H1 (cell line): ENCODE data around the gene DMC1. TPM values are rescaled to one million over a fixed set of nuclear protein-coding genes. Genes with fewer than 3 reads are reported as not detected.

ENCODE experiments used
- CTCF ChIA-PET: fragments of 300-600 bp; sonication (Branson Sonifier 250); formaldehyde crosslinking; loops from one replicate; lab custom pipeline; 2021; ENCODE audit not compliant: partially characterized antibody; lab: Charles Lee
- POLR2A ChIA-PET: fragments of 300-600 bp; sonication (Branson Sonifier 250); formaldehyde crosslinking; loops from one replicate; lab custom pipeline; 2021; ENCODE audit warnings: inconsistent platforms; ENCODE audit not compliant: partially characterized antibody; lab: Charles Lee
- DNase-seq, 2 experiments: peaks; one replicate each; pipeline versions ENCODE4 v3.0.0 to v3.0.0-alpha.2; 2010 to 2022; ENCODE audit warnings: low spot score in 2 of 2, low read depth in 1 of 2, mixed read lengths in 1 of 2
- FAIRE-seq: peaks from 2 replicates; lab custom pipeline; 2011; peaks lifted over from hg19 to GRCh38; lab: Jason Lieb, UNC
- H2AFZ ChIP-seq: 2 replicates; pipeline ENCODE4 v1.8.1; 2012; ENCODE audit warnings: low read length, inconsistent platforms
- H2AK5ac ChIP-seq: 2 replicates; pipeline ENCODE4 v1.6.1; 2013; ENCODE audit warnings: low read depth, low read length
- H2BK120ac ChIP-seq: replicated peaks from 2 replicates; pipeline ENCODE3; 2013; ENCODE audit warnings: low read depth, low read length, inconsistent platforms
- H2BK12ac ChIP-seq: 2 replicates; pipeline ENCODE4 v1.6.1; 2013; ENCODE audit warnings: low read depth, low read length
- H2BK15ac ChIP-seq: 2 replicates; pipeline ENCODE4 v1.6.1; 2013; ENCODE audit warnings: low read length
- H2BK20ac ChIP-seq: 2 replicates; pipeline ENCODE4 v1.6.1; 2013; ENCODE audit warnings: low read length
- H2BK5ac ChIP-seq: 2 replicates; pipeline ENCODE4 v1.6.1; 2013; ENCODE audit warnings: low read depth, low read length
- H3K14ac ChIP-seq: 2 replicates; pipeline ENCODE4 v1.6.1; 2013; ENCODE audit warnings: inconsistent platforms; ENCODE audit not compliant: insufficient read length
- H3K18ac ChIP-seq: 2 replicates; pipeline ENCODE4 v1.6.1; 2013; ENCODE audit warnings: low read length; ENCODE audit errors: extremely low read depth
- H3K23ac ChIP-seq: 2 replicates; pipeline ENCODE4 v1.6.1; 2013; ENCODE audit warnings: inconsistent platforms; ENCODE audit not compliant: insufficient read length
- H3K23me2 ChIP-seq: 2 replicates; pipeline ENCODE4 v1.6.1; 2013; ENCODE audit warnings: low read depth, low read length
- H3K27ac ChIP-seq: 2 replicates; pipeline ENCODE4 v1.6.1; 2011; ENCODE audit warnings: low read depth, low read length, inconsistent platforms
- H3K27me3 ChIP-seq, 4 experiments: replicated peaks in 1 of 4; 1 replicate in 1 of 4; 2 replicates in 3 of 4; pipeline versions ENCODE4 v1.6.1 to v1.8.1; 2011 to 2013; ENCODE audit warnings: low read length in 3 of 4, mild to moderate bottlenecking in 3 of 4, inconsistent platforms in 2 of 4, mixed read lengths in 2 of 4, moderate library complexity in 1 of 4; ENCODE audit not compliant: control insufficient read depth in 3 of 4, insufficient read depth in 3 of 4; ENCODE audit errors: extremely low read depth in 1 of 4
- H3K36me3 ChIP-seq, 4 experiments: 2 replicates each; pipeline versions ENCODE4 v1.6.1 to v1.8.1; 2011 to 2013; ENCODE audit warnings: mild to moderate bottlenecking in 4 of 4, low read length in 3 of 4, moderate library complexity in 2 of 4, control low read depth in 1 of 4, inconsistent platforms in 1 of 4; ENCODE audit not compliant: insufficient read depth in 4 of 4, control insufficient read depth in 2 of 4
- H3K4ac ChIP-seq: replicated peaks from 2 replicates; pipeline ENCODE3; 2013; ENCODE audit warnings: low read length, low read depth, mixed read lengths, inconsistent platforms; ENCODE audit not compliant: insufficient read length
- H3K4me1 ChIP-seq, 4 experiments: replicated peaks in 1 of 4; 1 replicate in 1 of 4; 2 replicates in 3 of 4; pipeline versions ENCODE4 v1.6.1 to v1.8.1; 2011 to 2013; ENCODE audit warnings: low read length in 3 of 4, inconsistent platforms in 2 of 4, mixed read lengths in 1 of 4; ENCODE audit not compliant: insufficient read depth in 4 of 4, control insufficient read depth in 3 of 4
- H3K4me2 ChIP-seq, 2 experiments: 2 replicates each; pipeline versions ENCODE4 v1.6.1 to v1.8.1; 2011 to 2013; ENCODE audit warnings: low read depth in 2 of 2, low read length in 2 of 2, control low read depth in 1 of 2, inconsistent platforms in 1 of 2, mild to moderate bottlenecking in 1 of 2; ENCODE audit not compliant: insufficient read depth in 1 of 2
- H3K4me3 ChIP-seq, 4 experiments: fragments of 200-600, 300-600 bp in 1 of 4; sonication (generic), shearing (Covaris generic), sonication (Bioruptor Twin) in 1 of 4; 2 replicates each; pipeline versions ENCODE4 v1.5.1 to v1.8.1; 2011 to 2016; ENCODE audit warnings: low read length in 4 of 4, low read depth in 3 of 4, control low read depth in 2 of 4, inconsistent platforms in 2 of 4, mild to moderate bottlenecking in 2 of 4, mixed read lengths in 1 of 4, moderate library complexity in 1 of 4; ENCODE audit not compliant: insufficient read depth in 2 of 4; ENCODE audit errors: extremely low read depth in 1 of 4
- H3K56ac ChIP-seq: replicated peaks from 2 replicates; pipeline ENCODE3; 2013; ENCODE audit warnings: low read depth, mild to moderate bottlenecking, mixed read lengths, low read length, inconsistent platforms; ENCODE audit not compliant: insufficient read length
- H3K79me1 ChIP-seq: 2 replicates; pipeline ENCODE4 v1.6.1; 2013; ENCODE audit warnings: low read depth, low read length, control low read depth
- H3K79me2 ChIP-seq, 2 experiments: 2 replicates each; pipeline versions ENCODE4 v1.6.1 to v1.8.1; 2012 to 2013; ENCODE audit warnings: low read length in 2 of 2, mild to moderate bottlenecking in 2 of 2, inconsistent platforms in 1 of 2; ENCODE audit not compliant: insufficient read depth in 2 of 2, control insufficient read depth in 1 of 2
- H3K9ac ChIP-seq, 4 experiments: replicated peaks in 1 of 4; 1 replicate in 1 of 4; 2 replicates in 3 of 4; pipeline versions ENCODE4 v1.6.1 to v1.8.1; 2011 to 2013; ENCODE audit warnings: low read depth in 3 of 4, low read length in 3 of 4, control low read depth in 2 of 4, mild to moderate bottlenecking in 2 of 4, moderate library complexity in 2 of 4, inconsistent platforms in 1 of 4; ENCODE audit errors: extremely low read depth in 1 of 4
- H3K9me3 ChIP-seq, 2 experiments: 2 replicates each; pipeline versions ENCODE4 v1.6.1 to v1.8.1; 2012 to 2013; ENCODE audit warnings: mild to moderate bottlenecking in 2 of 2, moderate library complexity in 2 of 2, control low read depth in 1 of 2, inconsistent platforms in 1 of 2, low read depth in 1 of 2, low read length in 1 of 2, mixed read lengths in 1 of 2; ENCODE audit not compliant: insufficient read depth in 2 of 2
- H4K20me1 ChIP-seq, 2 experiments: replicated peaks in 1 of 2; 2 replicates each; pipeline versions ENCODE3 to v1.8.1; 2011 to 2013; ENCODE audit warnings: inconsistent platforms in 2 of 2, low read length in 2 of 2, mild to moderate bottlenecking in 1 of 2; ENCODE audit not compliant: insufficient read depth in 2 of 2, control insufficient read depth in 1 of 2
- H4K5ac ChIP-seq: 2 replicates; pipeline ENCODE4 v1.6.1; 2013; ENCODE audit warnings: low read length, low read depth, mixed read lengths, inconsistent platforms; ENCODE audit not compliant: insufficient read length
- H4K8ac ChIP-seq: 2 replicates; pipeline ENCODE4 v1.8.0; 2013; ENCODE audit warnings: mild to moderate bottlenecking, moderate library complexity, low read length, inconsistent platforms; ENCODE audit not compliant: insufficient read depth; ENCODE audit errors: extremely low read depth
- H4K91ac ChIP-seq: replicated peaks from 2 replicates; pipeline ENCODE3; 2013; ENCODE audit warnings: low read length, mixed read lengths, inconsistent platforms; ENCODE audit not compliant: insufficient read length
- CBX5 ChIP-seq: fragments of 300-800, 300-1000 bp; sonication (generic); IDR thresholded peaks from 2 replicates; pipeline ENCODE4 v1.7.1; 2016; ENCODE audit warnings: antibody characterized with exemption, low read length, low read depth
- GABPA ChIP-seq: IDR thresholded peaks from 2 replicates; pipeline ENCODE4 v1.6.1; 2011; ENCODE audit warnings: mild to moderate bottlenecking, low read length, moderate library complexity, borderline replicate concordance; ENCODE audit not compliant: insufficient read depth
- GTF2F1 ChIP-seq: IDR thresholded peaks from 2 replicates; pipeline ENCODE4 v1.6.1; 2012; ENCODE audit warnings: low read depth, low read length, improper control_type of control experiment, borderline replicate concordance
- HDAC6 ChIP-seq: IDR thresholded peaks from one replicate; pipeline ENCODE4 v1.7.1; 2012; ENCODE audit warnings: low read depth, mild to moderate bottlenecking, inconsistent platforms, low read length, moderate library complexity
- NRF1 ChIP-seq: IDR thresholded peaks from 2 replicates; pipeline ENCODE4 v1.6.1; 2011; ENCODE audit warnings: mild to moderate bottlenecking, low read depth, low read length, improper control_type of control experiment
- POLR2AphosphoS5 ChIP-seq: IDR thresholded peaks from 2 replicates; pipeline ENCODE4 v1.6.1; 2011; ENCODE audit warnings: low read depth, low read length
- POU5F1 ChIP-seq: IDR thresholded peaks from 2 replicates; pipeline ENCODE4 v1.6.1; 2011; ENCODE audit warnings: low read depth, mild to moderate bottlenecking, low read length, moderate library complexity
- RAD21 ChIP-seq, 2 experiments: IDR thresholded peaks in 1 of 2; conservative IDR thresholded peaks in 1 of 2; 2 replicates each; pipeline ENCODE4 v1.6.1; 2011; ENCODE audit warnings: low read depth in 2 of 2, low read length in 2 of 2, improper control_type of control experiment in 1 of 2, inconsistent platforms in 1 of 2, mild to moderate bottlenecking in 1 of 2, moderate library complexity in 1 of 2
- RFX5 ChIP-seq: IDR thresholded peaks from 2 replicates; pipeline ENCODE4 v1.6.1; 2011; ENCODE audit warnings: low read depth, low read length, improper control_type of control experiment, borderline replicate concordance
- RNF2 ChIP-seq: fragments of 200-900, 300-1000 bp; sonication (generic); IDR thresholded peaks from 2 replicates; pipeline ENCODE4 v1.7.1; 2016; ENCODE audit warnings: borderline replicate concordance, low read depth, mild to moderate bottlenecking, antibody characterized with exemption, low read length; ENCODE audit not compliant: poor library complexity, severe bottlenecking; ENCODE audit errors: missing control alignments
- SAP30 ChIP-seq: fragments of 300-600 bp; sonication (generic); IDR thresholded peaks from 2 replicates; pipeline ENCODE4 v1.7.1; 2012; ENCODE audit warnings: low read length, moderate library complexity, mild to moderate bottlenecking, inconsistent platforms; ENCODE audit not compliant: insufficient read depth, insufficient replicate concordance
- TAF7 ChIP-seq: optimal IDR thresholded peaks from 2 replicates; pipeline ENCODE3; 2011; ENCODE audit warnings: low read depth, mild to moderate bottlenecking, inconsistent platforms, low read length, moderate library complexity, borderline replicate concordance
- TCF12 ChIP-seq: IDR thresholded peaks from 2 replicates; pipeline ENCODE4 v1.6.1; 2011; ENCODE audit warnings: low read depth, mild to moderate bottlenecking, low read length
- WGBS, 2 experiments: shearing (Covaris generic) in 1 of 2; methylation state at CpG; one replicate each; pipeline versions ENCODE4 v1.1.6 to v1.1.7; 2013 to 2015; ENCODE audit warnings: low lambda C conversion rate in 2 of 2, mixed read lengths in 2 of 2, inconsistent platforms in 1 of 2, low coverage in 1 of 2, missing lambda C conversion rate in 1 of 2; ENCODE audit not compliant: insufficient replicate concordance in 2 of 2, insufficient coverage in 1 of 2, insufficient read length in 1 of 2; ENCODE audit errors: extremely low coverage in 1 of 2, missing lambda C conversion rate in 1 of 2; 5-methylcytosine and 5-hydroxymethylcytosine counted together
- polyA plus RNA-seq, 7 experiments: library from polyadenylated mRNA; depleted of rRNA in 3 of 7; stranded (reverse) in 5 of 7; unstranded in 2 of 7; fragments of >200 nt in 5 of 7; fragments of 200-250 nt in 2 of 7; gene quantifications; 1 replicate in 5 of 7; 2 replicates in 1 of 7; 4 replicates in 1 of 7; pipeline versions ENCODE4 v1.2.1 to v1.2.3, GENCODE V29; 2011 to 2013; ENCODE audit warnings: missing spikeins in 2 of 7, mixed read lengths in 2 of 7
- total RNA-seq: library from RNA; stranded (reverse); fragmentation: NEBNext Ultra II Directional; extraction: Animal tissue kit (Norgen Biotek cat#: 25700); gene quantifications from 2 replicates; pipeline ENCODE4 v1.2.1, GENCODE V29; 2021

DMC1 gene
- total and polyA plus RNA-seq, 2 of the 8 experiments (the other 6 are each of a cell fraction or from before 2014, with no cell fraction given) = 3.8 to 7.2 TPM

GRCh38 chr22:38610234-38610633 lies 40.3 kb upstream of the DMC1 start:
- H3K36me3 ChIP-seq = peaks cover 0 to 8% (median 0%) of the 10 kb centered on the region in 4 experiments; a peak in 1 of 8 replicates
- no peak overlapping the region for H2AK5ac ChIP-seq
- POLR2A ChIA-PET = no interaction called here
- H3K23me2 ChIP-seq = no peaks in the 10 kb centered on the region; the same call in 1 of the 2 replicates
- H2BK15ac ChIP-seq = no peak overlapping the region
- no peak overlapping the region for H4K5ac ChIP-seq
- DNase-seq (no peak), FAIRE-seq (no peak)
- H3K4me3 ChIP-seq = no peak overlapping the region
- H3K4me2 ChIP-seq = no peak overlapping the region
- WGBS, 2 experiments = 92% methylated on average over 5 of the region's 5 CpGs; no CpG with 5 or more reads in 1 of the 2 experiments
- no peak overlapping the region for H2BK120ac ChIP-seq
- no peak overlapping the region for H4K8ac ChIP-seq
- no peak overlapping the region for H2BK12ac ChIP-seq
- H3K27ac ChIP-seq = no peak overlapping the region
- CTCF ChIA-PET = interaction anchor here (1.6 kb wide), 1 partner anchor 38 kb away, joined by 3 read pairs; no protein-coding TSS in a partner anchor
- no peak overlapping the region for H3K9ac ChIP-seq
- TF ChIP-seq RAD21 (IDR thresholded peaks at IDR 0.05 in 1 of 2, conservative IDR thresholded peaks at IDR 0.05 in 1 of 2; ENCODE audit: low read depth in 2 of 2, low read length in 2 of 2) = no peak
- TF ChIP-seq HDAC6 = no peak
- TF ChIP-seq SAP30 = no peak
- no peak for TF ChIP-seq POU5F1
- no peak for TF ChIP-seq TAF7
- no peak for TF ChIP-seq RNF2
- TF ChIP-seq CBX5 = no peak
- TF ChIP-seq TCF12 = no peak
- TF ChIP-seq RFX5 = no peak
- TF ChIP-seq NRF1 = no peak
- TF ChIP-seq POLR2AphosphoS5 = no peak
- TF ChIP-seq GTF2F1 = no peak
- no peak for TF ChIP-seq GABPA
- no peak overlapping the region for H3K56ac ChIP-seq
- no peak overlapping the region for H2BK20ac ChIP-seq
- H2AFZ ChIP-seq = no peak overlapping the region
- no peaks in the 10 kb centered on the region for H3K27me3 ChIP-seq
- no peak overlapping the region for H3K4ac ChIP-seq
- peaks cover 0 to 1% of the 10 kb centered on the region in 2 experiments for H4K20me1 ChIP-seq
- no peaks in the 10 kb centered on the region for H3K9me3 ChIP-seq
- no peaks in the 10 kb centered on the region for H3K79me2 ChIP-seq
- no peak overlapping the region for H3K18ac ChIP-seq
- H2BK5ac ChIP-seq = no peak overlapping the region
- no peak overlapping the region for H3K14ac ChIP-seq
- H3K23ac ChIP-seq = no peak overlapping the region
- no peaks in the 10 kb centered on the region for H3K4me1 ChIP-seq
- no peaks in the 10 kb centered on the region for H3K79me1 ChIP-seq
- H4K91ac ChIP-seq = no peak overlapping the region
